Colonic mucosa (tissue), 4 donors: ENCODE data around the gene MAOB. TPM values are rescaled to one million over a fixed set of nuclear protein-coding genes. Genes with fewer than 3 reads are reported as not detected.

Experiments
- DNase-seq: peaks from one replicate; pipeline ENCODE4 v3.0.0-alpha.2; 2020
- H3K27ac ChIP-seq: fragments of 200-600 bp; one replicate; pipeline ENCODE4 v1.8.0; 2021
- H3K27me3 ChIP-seq: fragments of 200-600 bp; one replicate; pipeline ENCODE4 v1.8.0; 2021
- H3K36me3 ChIP-seq: fragments of 200-600 bp; one replicate; pipeline ENCODE4 v1.8.0; 2021
- H3K4me1 ChIP-seq: fragments of 200-600 bp; one replicate; pipeline ENCODE4 v1.8.0; 2021; ENCODE audit warnings: mild to moderate bottlenecking
- H3K4me3 ChIP-seq: fragments of 200-600 bp; one replicate; pipeline ENCODE4 v1.8.0; 2021
- H3K9ac ChIP-seq, 2 donors: one replicate each; pipeline ENCODE4 v1.7.0; 2013; ENCODE audit warnings: control low read depth in 2 of 2, low read depth in 2 of 2, low read length in 2 of 2
- H3K9me3 ChIP-seq: fragments of 200-600 bp; one replicate; pipeline ENCODE4 v1.8.0; 2021
- intact Hi-C: fragments of 100-400 bp; cut with DNase I; formaldehyde crosslinking; loops from one replicate; pipeline ENCODE4 v1.14.1; 2022
- total RNA-seq, 2 donors: library from RNA; stranded (reverse); fragmentation: NEBNext Ultra II Directional in 1 of 2; extraction: Animal tissue kit (Norgen Biotek cat#: 25700) in 1 of 2; gene quantifications; one replicate each; pipeline ENCODE4 v1.2.1, GENCODE V29; 2021
- TF ChIP-seq, protein P1 (sequence below): fragments of 200-600 bp; IDR thresholded peaks from one replicate; pipeline ENCODE4 v1.8.0; 2022; ENCODE audit warnings: antibody characterized with exemption, mild to moderate bottlenecking
- donor health status: healthy.
- donor health status: DM: no; HTN: no; CAD: no.
- donor health status: DM: no; HTN: no; CAD: no.

The MAOB gene
- total RNA-seq, 2 donors from 2014 or later = 4.4 to 9.2 TPM

DNA sequence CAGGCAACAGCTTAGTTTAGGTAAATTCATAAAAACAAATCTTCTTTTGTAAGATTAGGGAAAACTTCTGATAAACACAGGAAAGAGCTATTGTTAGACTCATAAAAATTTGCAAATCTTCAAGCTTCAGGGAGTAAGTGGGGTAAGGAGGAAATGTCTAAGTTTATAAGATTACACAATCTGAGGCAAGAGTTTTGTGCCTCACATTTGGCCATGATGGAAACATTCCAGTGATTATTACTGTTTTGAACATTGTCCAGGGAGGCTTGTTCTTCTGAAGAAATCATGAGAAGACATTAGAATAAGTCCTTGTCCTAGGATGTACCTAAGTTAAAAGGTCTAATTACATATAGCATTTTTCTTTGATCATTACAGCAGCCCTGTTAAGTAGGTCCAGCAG is 72.8 kb downstream of the MAOB start:
- no peak overlapping the region for H3K4me3 ChIP-seq
- H3K9ac ChIP-seq = no peak overlapping the region
- DNase-seq = no peak
- no peaks in the 10 kb centered on the region for H3K27me3 ChIP-seq
- no peaks in the 10 kb centered on the region for H3K4me1 ChIP-seq
- H3K9me3 ChIP-seq = no peaks in the 10 kb centered on the region
- no peaks in the 10 kb centered on the region for H3K36me3 ChIP-seq
- intact Hi-C loops = no loop called here
- H3K27ac ChIP-seq = no peak overlapping the region
- TF ChIP-seq, protein P1, sequence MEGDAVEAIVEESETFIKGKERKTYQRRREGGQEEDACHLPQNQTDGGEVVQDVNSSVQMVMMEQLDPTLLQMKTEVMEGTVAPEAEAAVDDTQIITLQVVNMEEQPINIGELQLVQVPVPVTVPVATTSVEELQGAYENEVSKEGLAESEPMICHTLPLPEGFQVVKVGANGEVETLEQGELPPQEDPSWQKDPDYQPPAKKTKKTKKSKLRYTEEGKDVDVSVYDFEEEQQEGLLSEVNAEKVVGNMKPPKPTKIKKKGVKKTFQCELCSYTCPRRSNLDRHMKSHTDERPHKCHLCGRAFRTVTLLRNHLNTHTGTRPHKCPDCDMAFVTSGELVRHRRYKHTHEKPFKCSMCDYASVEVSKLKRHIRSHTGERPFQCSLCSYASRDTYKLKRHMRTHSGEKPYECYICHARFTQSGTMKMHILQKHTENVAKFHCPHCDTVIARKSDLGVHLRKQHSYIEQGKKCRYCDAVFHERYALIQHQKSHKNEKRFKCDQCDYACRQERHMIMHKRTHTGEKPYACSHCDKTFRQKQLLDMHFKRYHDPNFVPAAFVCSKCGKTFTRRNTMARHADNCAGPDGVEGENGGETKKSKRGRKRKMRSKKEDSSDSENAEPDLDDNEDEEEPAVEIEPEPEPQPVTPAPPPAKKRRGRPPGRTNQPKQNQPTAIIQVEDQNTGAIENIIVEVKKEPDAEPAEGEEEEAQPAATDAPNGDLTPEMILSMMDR = no peak

DNA sequence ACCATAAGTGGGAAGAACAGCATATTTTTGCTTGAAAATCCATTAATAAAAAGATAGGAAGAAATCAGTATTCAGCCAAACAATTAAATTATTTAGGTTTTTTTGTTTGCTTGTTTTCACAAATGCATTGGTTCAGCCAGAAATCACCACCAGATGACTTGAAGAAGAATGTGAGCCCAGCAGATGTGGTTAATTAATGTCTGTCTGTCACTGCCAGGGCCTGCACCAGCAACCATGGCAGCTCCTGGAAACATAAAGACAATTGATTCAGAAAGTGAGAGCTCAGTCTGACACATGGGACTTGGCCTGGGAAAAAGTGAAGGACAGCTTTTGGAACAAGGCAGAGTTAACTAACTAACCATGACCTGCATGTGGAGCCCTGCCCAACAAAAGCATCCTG is 74.0 kb downstream of the MAOB start:
- intact Hi-C loops = no loop called here
- no peak overlapping the region for H3K4me3 ChIP-seq
- no peaks in the 10 kb centered on the region for H3K4me1 ChIP-seq
- H3K36me3 ChIP-seq = no peaks in the 10 kb centered on the region
- no peak overlapping the region for H3K9ac ChIP-seq
- no peak overlapping the region for H3K27ac ChIP-seq
- no peaks in the 10 kb centered on the region for H3K9me3 ChIP-seq
- no peaks in the 10 kb centered on the region for H3K27me3 ChIP-seq
- TF ChIP-seq, protein P1 = no peak
- no peak for DNase-seq

DNA sequence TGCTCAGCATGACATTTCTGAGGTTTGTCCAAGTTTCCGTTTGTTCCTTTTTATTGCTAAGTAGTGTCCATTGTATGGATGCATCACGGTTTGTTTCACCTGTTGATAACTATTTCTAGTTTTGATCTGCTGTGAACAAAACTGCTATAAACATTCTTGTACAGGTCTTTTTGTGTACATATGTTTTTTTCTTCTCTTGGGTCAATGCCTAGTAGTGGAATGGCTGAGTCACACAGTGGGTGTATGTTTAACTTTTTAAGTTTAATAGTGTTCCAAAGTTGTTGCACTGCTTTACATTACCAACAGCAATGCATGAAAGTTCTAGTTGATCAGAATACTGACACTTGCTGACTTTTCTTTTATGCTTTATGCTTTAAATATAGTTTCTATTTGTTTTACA is 76.7 kb downstream of the MAOB start:
- TF ChIP-seq, protein P1 = no peak
- no peak overlapping the region for H3K27ac ChIP-seq
- H3K9me3 ChIP-seq = no peaks in the 10 kb centered on the region
- H3K27me3 ChIP-seq = no peaks in the 10 kb centered on the region
- intact Hi-C loops = no loop called here
- no peaks in the 10 kb centered on the region for H3K4me1 ChIP-seq
- no peak overlapping the region for H3K9ac ChIP-seq
- no peak for DNase-seq
- no peak overlapping the region for H3K4me3 ChIP-seq
- no peaks in the 10 kb centered on the region for H3K36me3 ChIP-seq

DNA sequence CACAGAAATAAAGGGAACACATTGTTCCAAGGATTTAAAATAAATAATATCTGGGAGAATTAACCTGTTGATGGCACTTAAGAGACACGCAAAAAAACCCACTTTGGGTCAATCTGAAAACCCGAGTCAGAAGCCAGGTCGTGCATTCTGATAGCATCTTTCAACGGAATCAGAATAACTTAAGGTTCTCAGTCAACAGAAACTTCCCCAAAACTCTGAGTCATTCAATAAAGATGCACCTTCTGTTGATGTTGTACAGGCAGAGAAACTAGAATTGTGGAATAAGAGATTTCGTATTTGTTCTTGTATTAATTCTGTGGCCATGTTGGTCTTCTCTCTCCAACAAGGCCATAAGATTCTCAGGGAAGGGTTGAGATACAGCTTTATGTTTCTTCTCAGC is 78.2 kb downstream of the MAOB start:
- Histone ChIP-seq H3K27ac (no peak overlapping the region), H3K9ac (no peak overlapping the region), H3K9me3 (no peaks in the 10 kb centered on the region), H3K27me3 (no peaks in the 10 kb centered on the region), H3K36me3 (no peaks in the 10 kb centered on the region), H3K4me1 (no peaks in the 10 kb centered on the region), H3K4me3 (no peak overlapping the region)
- intact Hi-C loops = no loop called here
- TF ChIP-seq, protein P1 = no peak
- DNase-seq = no peak

DNA sequence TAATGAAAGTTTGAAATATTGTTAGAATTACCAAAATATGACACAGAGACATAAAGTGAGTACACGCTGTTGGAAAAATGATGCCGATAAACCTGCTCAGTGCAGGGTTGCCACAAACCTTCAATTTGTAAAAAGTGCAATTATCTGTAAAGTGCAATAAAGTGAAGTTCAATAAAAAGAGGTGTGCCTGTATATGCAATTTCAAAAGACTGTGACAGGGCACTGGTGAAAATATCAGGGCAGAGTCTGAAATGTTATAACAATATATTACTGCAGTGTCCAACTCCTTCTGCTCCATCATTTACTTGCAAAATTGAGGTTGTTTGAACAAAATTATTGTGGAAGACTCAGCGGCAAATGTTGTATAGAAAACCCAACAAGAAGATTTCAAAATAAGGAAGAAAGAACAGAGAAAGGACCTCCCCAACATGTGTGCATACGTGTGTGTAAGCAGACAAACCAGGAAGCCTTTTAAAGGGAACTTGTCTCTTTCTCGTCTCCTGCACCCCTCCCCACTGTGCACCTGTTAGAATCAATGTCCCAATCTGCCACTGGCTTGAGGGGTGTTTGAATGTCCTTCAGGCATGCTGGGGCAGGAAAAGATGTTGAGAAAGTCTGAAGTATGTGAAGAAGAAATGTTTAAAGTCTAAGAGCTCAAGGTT is 96.2 kb downstream of the MAOB start:
- Histone ChIP-seq H3K27ac (peak overlapping the region; percentile 27), H3K4me1 (no peaks in the 10 kb centered on the region), H3K4me3 (no peak overlapping the region), H3K9me3 (no peaks in the 10 kb centered on the region), H3K9ac (no peak overlapping the region), H3K36me3 (no peaks in the 10 kb centered on the region), H3K27me3 (no peaks in the 10 kb centered on the region)
- no peak for DNase-seq
- TF ChIP-seq, protein P1 = no peak
- intact Hi-C loops = no loop called here
